ENCODE results near the gene TTYH2.

TTYH2 gene

DNA sequence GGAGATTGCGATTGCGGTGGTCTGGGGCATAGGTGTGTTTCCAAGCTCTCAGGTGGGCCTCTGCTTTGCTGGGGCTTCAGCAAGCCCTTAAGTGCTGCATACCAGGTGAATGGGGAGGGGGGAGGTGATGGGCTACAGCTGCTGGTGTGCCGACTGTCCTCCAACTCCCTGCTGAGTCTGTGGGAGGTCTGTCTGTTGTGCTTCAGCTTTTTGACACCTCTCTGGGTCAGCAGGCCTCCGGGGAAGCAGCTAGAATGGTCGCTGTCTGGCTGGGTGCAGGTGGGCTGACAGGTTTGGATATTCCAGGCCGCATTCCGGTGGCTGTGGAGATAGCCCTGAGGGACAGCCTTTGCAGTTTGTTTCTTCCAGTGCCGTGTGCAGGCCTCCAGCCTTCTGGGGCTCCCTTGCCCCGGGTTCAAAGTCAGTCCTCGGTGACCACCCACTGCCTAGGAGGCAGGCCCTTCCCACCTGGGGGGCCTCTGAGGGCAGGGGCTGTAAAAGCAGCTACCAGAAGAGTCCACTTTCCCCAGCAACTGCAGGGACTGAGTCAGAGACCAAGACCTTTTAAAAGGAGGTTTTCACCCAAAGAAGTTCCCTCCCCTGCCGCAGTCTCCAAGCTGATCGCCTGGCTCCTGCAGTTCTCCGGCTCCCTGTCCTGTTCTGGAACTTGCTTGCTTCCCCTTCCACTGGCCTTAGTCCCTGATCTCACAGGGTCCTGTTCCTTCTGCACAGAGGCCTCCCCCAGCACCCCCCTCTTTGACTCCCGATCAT lies 2.0 kb upstream of the TTYH2 start:
- peak overlapping the region in 1 of 2 experiments; percentile 13 for H3K14ac ChIP-seq (ENCODE audit: low read length in 2 of 2)
- H3K4ac ChIP-seq (ENCODE audit: low read depth in 1 of 2, low read length in 2 of 2): peak overlapping the region in 1 of 2 experiments; percentile 37
- H3K4me3 ChIP-seq (ENCODE audit: insufficient read depth in 1 of 2, low read depth in 1 of 2, low read length in 2 of 2): peak overlapping the region in 1 of 2 experiments; percentile 89
- no peak overlapping the region for H2BK15ac ChIP-seq (ENCODE audit: low read depth, poor library complexity, severe bottlenecking)
- no peak overlapping the region for H2BK5ac ChIP-seq (ENCODE audit: low read depth, low read length, poor library complexity, severe bottlenecking)
- no peak overlapping the region for H2BK12ac ChIP-seq (ENCODE audit: low read length in 2 of 2)
- peak; percentile 37 for DNase-seq
- H3K4me2 ChIP-seq (ENCODE audit: low read length, poor library complexity, severe bottlenecking): peak overlapping the region; percentile 3
- peak overlapping the region in 1 of 2 experiments; percentile 31 for H3K18ac ChIP-seq (ENCODE audit: low read depth in 1 of 2, low read length in 2 of 2)
- H3K79me1 ChIP-seq (replicated peaks; ENCODE audit: low read length, poor library complexity, severe bottlenecking): peaks cover 6% of the 10 kb centered on the region
- WGBS: 35% methylated on average over 14 of the region's 14 CpGs
- peak overlapping the region; percentile 91 for H3K9ac ChIP-seq (ENCODE audit: low read length)
- H3K9me3 ChIP-seq (ENCODE audit: control insufficient read depth, low read length): no peaks in the 10 kb centered on the region
- no peak overlapping the region for H4K8ac ChIP-seq (ENCODE audit: low read length)
- no peak overlapping the region for H2BK120ac ChIP-seq (ENCODE audit: low read depth, low read length)
- peak overlapping the region in 1 of 2 experiments; percentile 94 for H3K23ac ChIP-seq (ENCODE audit: low read length in 2 of 2)
- H3K27ac ChIP-seq (ENCODE audit: low read length, poor library complexity, severe bottlenecking): peak overlapping the region; percentile 40
- H3K4me1 ChIP-seq (ENCODE audit: control insufficient read depth, insufficient read depth, low read depth, low read length): peaks cover 45% of the 10 kb centered on the region
- peak overlapping the region; percentile 23 for H2AK5ac ChIP-seq (ENCODE audit: low read length, severe bottlenecking)
- peaks cover 15 to 27% of the 10 kb centered on the region in 2 experiments for H3K27me3 ChIP-seq (ENCODE audit: control insufficient read depth in 1 of 2, insufficient read depth in 1 of 2, low read length in 2 of 2)
- peaks cover 30 to 44% of the 10 kb centered on the region in 2 experiments for H3K36me3 ChIP-seq (ENCODE audit: control insufficient read depth in 1 of 2, insufficient read depth in 2 of 2, low read depth in 1 of 2, low read length in 2 of 2)
- H2AFZ ChIP-seq (ENCODE audit: low read depth, low read length): no peak overlapping the region
- H4K91ac ChIP-seq (ENCODE audit: low read length): no peak overlapping the region

DNA sequence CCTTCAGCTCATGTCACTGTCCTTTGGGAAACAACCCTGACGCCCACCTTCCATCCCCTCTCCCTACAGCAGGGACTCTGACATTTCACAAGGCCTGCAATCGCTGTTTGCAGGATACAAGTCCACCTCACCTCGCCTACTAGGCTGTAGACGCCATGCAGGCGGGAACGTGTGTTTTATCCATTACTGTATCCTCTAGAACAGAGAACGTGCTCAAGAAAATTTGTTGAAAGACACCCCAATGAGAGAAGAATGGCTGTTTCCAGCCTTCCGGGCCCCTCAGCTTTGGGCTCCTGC lies 1.5 kb upstream of the TTYH2 start:
- Histone ChIP-seq H3K9me3 (ENCODE audit: control insufficient read depth, low read length) (no peaks in the 10 kb centered on the region), H3K4me2 (ENCODE audit: low read length, poor library complexity, severe bottlenecking) (peak overlapping the region; percentile 71), H3K4me3 (ENCODE audit: insufficient read depth in 1 of 2, low read depth in 1 of 2, low read length in 2 of 2) (peak overlapping the region in 1 of 2 experiments; percentile 89), H4K91ac (ENCODE audit: low read length) (no peak overlapping the region), H3K18ac (ENCODE audit: low read depth in 1 of 2, low read length in 2 of 2) (peak overlapping the region in 1 of 2 experiments; percentile 31), H3K9ac (ENCODE audit: low read length) (peak overlapping the region; percentile 91), H3K27me3 (ENCODE audit: control insufficient read depth in 1 of 2, insufficient read depth in 1 of 2, low read length in 2 of 2) (peaks cover 20 to 32% of the 10 kb centered on the region in 2 experiments), H2BK5ac (ENCODE audit: low read depth, low read length, poor library complexity, severe bottlenecking) (no peak overlapping the region), H3K14ac (ENCODE audit: low read length in 2 of 2) (peak overlapping the region in 1 of 2 experiments; percentile 39), H2BK12ac (ENCODE audit: low read length in 2 of 2) (peak overlapping the region in 1 of 2 experiments; percentile 4), H2BK120ac (ENCODE audit: low read depth, low read length) (no peak overlapping the region), H3K79me1 (replicated peaks; ENCODE audit: low read length, poor library complexity, severe bottlenecking) (peaks cover 6% of the 10 kb centered on the region), H3K4me1 (ENCODE audit: control insufficient read depth, insufficient read depth, low read depth, low read length) (peaks cover 44% of the 10 kb centered on the region), H2BK15ac (ENCODE audit: low read depth, poor library complexity, severe bottlenecking) (no peak overlapping the region), H3K27ac (ENCODE audit: low read length, poor library complexity, severe bottlenecking) (no peak overlapping the region), H4K8ac (ENCODE audit: low read length) (no peak overlapping the region), H2AFZ (ENCODE audit: low read depth, low read length) (no peak overlapping the region), H3K4ac (ENCODE audit: low read depth in 1 of 2, low read length in 2 of 2) (peak overlapping the region in 1 of 2 experiments; percentile 67), H3K23ac (ENCODE audit: low read length in 2 of 2) (peak overlapping the region in 1 of 2 experiments; percentile 94), H3K36me3 (ENCODE audit: control insufficient read depth in 1 of 2, insufficient read depth in 2 of 2, low read depth in 1 of 2, low read length in 2 of 2) (peaks cover 27 to 40% of the 10 kb centered on the region in 2 experiments), H2AK5ac (ENCODE audit: low read length, severe bottlenecking) (peak overlapping the region; percentile 23)
- DNase-seq: no peak
- WGBS: 47% methylated on average over 8 of the region's 8 CpGs

DNA sequence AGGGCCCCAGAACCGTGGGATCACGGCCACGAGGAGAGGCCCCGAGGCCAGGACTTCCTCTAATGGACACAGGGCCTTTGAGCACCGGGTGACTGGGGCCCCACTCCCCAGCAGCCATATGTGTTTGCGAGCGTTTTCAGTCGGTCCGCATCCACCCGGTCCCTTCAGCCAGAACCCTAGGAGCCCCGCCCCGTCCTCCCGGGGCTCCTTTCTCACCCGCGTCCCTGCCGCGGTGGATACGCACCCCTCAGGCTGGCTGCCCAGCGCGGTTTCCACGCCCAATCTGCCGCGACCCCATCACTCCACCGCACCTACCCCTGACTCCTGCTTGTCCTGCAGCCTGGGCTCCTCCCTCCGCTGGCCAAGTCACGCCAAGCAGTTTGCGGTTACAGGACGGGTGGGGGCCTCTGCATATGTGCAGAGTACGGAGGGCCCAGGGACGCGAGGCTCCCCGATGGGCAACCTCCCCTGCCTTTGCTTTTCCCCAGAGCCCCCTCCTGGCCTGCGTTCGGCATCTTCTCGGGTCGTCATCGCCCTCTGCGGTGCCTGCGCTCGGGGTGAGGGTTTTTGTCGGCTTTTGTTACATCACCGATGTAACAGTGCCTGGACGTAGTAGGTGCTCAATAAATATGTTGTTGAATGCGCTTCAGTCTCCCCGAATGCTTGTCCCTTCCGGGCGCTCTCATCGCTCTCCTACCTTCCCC lies 1.0 kb upstream of the TTYH2 start:
- peak overlapping the region in 1 of 2 experiments; percentile 82 for H3K14ac ChIP-seq (ENCODE audit: low read length in 2 of 2)
- H3K4ac ChIP-seq (ENCODE audit: low read depth in 1 of 2, low read length in 2 of 2): peak overlapping the region; percentile 30 to 67
- H3K23ac ChIP-seq (ENCODE audit: low read length in 2 of 2): peak overlapping the region in 1 of 2 experiments; percentile 94
- no peaks in the 10 kb centered on the region for H3K9me3 ChIP-seq (ENCODE audit: control insufficient read depth, low read length)
- peaks cover 6% of the 10 kb centered on the region for H3K79me1 ChIP-seq (replicated peaks; ENCODE audit: low read length, poor library complexity, severe bottlenecking)
- peak; percentile 54 for DNase-seq
- H3K4me1 ChIP-seq (ENCODE audit: control insufficient read depth, insufficient read depth, low read depth, low read length): peaks cover 42% of the 10 kb centered on the region
- no peak overlapping the region for H2AK5ac ChIP-seq (ENCODE audit: low read length, severe bottlenecking)
- H4K8ac ChIP-seq (ENCODE audit: low read length): peak overlapping the region; percentile 59
- peak overlapping the region; percentile 36 for H2AFZ ChIP-seq (ENCODE audit: low read depth, low read length)
- peak overlapping the region; percentile 91 for H3K9ac ChIP-seq (ENCODE audit: low read length)
- peaks cover 20 to 36% of the 10 kb centered on the region in 2 experiments for H3K27me3 ChIP-seq (ENCODE audit: control insufficient read depth in 1 of 2, insufficient read depth in 1 of 2, low read length in 2 of 2)
- peak overlapping the region in 1 of 2 experiments; percentile 65 for H2BK12ac ChIP-seq (ENCODE audit: low read length in 2 of 2)
- peaks cover 24 to 35% of the 10 kb centered on the region in 2 experiments for H3K36me3 ChIP-seq (ENCODE audit: control insufficient read depth in 1 of 2, insufficient read depth in 2 of 2, low read depth in 1 of 2, low read length in 2 of 2)
- 10% methylated on average over 42 of the region's 48 CpGs for WGBS
- H4K91ac ChIP-seq (ENCODE audit: low read length): peak overlapping the region; percentile 28
- H3K4me3 ChIP-seq (ENCODE audit: insufficient read depth in 1 of 2, low read depth in 1 of 2, low read length in 2 of 2): peak overlapping the region; percentile 48 to 89
- H3K4me2 ChIP-seq (ENCODE audit: low read length, poor library complexity, severe bottlenecking): peak overlapping the region; percentile 71
- no peak overlapping the region for H3K27ac ChIP-seq (ENCODE audit: low read length, poor library complexity, severe bottlenecking)
- peak overlapping the region; percentile 30 to 81 for H3K18ac ChIP-seq (ENCODE audit: low read depth in 1 of 2, low read length in 2 of 2)
- no peak overlapping the region for H2BK120ac ChIP-seq (ENCODE audit: low read depth, low read length)
- no peak overlapping the region for H2BK5ac ChIP-seq (ENCODE audit: low read depth, low read length, poor library complexity, severe bottlenecking)
- peak overlapping the region; percentile 61 for H2BK15ac ChIP-seq (ENCODE audit: low read depth, poor library complexity, severe bottlenecking)

DNA sequence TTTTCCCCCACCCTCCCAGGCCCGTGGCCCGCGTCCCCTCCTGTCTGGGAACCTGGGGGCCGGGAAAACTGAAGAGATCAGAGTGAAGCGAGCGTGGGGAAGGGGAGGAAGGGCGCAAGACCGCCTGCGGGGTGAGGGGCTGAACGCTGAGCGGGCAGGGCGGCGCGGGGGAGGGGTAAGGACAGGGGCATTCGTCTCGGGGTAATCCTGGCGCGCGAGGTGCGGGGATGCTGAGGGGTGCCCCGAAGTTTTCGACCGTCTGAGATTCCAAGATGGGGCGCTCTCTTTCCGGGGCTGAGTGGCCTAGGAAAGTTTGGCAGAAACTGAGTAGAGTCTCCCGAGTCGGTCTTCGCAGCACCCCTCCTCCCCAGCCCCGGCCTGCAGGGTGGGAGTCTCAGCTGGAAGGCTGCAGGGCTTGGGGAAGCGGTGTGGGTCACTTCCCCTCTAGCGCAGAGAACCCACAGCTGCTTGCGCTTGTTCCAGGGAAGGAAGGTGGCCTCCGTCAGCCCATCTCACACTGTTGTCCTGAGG lies 555 bp downstream of the TTYH2 start:
- Histone ChIP-seq H3K79me1 (replicated peaks; ENCODE audit: low read length, poor library complexity, severe bottlenecking) (peaks cover 2% of the 10 kb centered on the region), H4K91ac (ENCODE audit: low read length) (no peak overlapping the region), H3K9ac (ENCODE audit: low read length) (no peak overlapping the region), H3K4me1 (ENCODE audit: control insufficient read depth, insufficient read depth, low read depth, low read length) (peaks cover 39% of the 10 kb centered on the region), H3K27me3 (ENCODE audit: control insufficient read depth in 1 of 2, insufficient read depth in 1 of 2, low read length in 2 of 2) (peaks cover 20 to 48% of the 10 kb centered on the region in 2 experiments), H4K8ac (ENCODE audit: low read length) (peak overlapping the region; percentile 55), H2BK12ac (ENCODE audit: low read length in 2 of 2) (no peak overlapping the region), H3K27ac (ENCODE audit: low read length, poor library complexity, severe bottlenecking) (no peak overlapping the region), H3K9me3 (ENCODE audit: control insufficient read depth, low read length) (no peaks in the 10 kb centered on the region), H3K4me3 (ENCODE audit: insufficient read depth in 1 of 2, low read depth in 1 of 2, low read length in 2 of 2) (peak overlapping the region; percentile 47 to 68), H2BK15ac (ENCODE audit: low read depth, poor library complexity, severe bottlenecking) (peak overlapping the region; percentile 68), H3K14ac (ENCODE audit: low read length in 2 of 2) (no peak overlapping the region), H2BK5ac (ENCODE audit: low read depth, low read length, poor library complexity, severe bottlenecking) (no peak overlapping the region), H3K36me3 (ENCODE audit: control insufficient read depth in 1 of 2, insufficient read depth in 2 of 2, low read depth in 1 of 2, low read length in 2 of 2) (peaks cover 10 to 20% of the 10 kb centered on the region in 2 experiments), H3K23ac (ENCODE audit: low read length in 2 of 2) (peak overlapping the region in 1 of 2 experiments; percentile 9), H2AFZ (ENCODE audit: low read depth, low read length) (peak overlapping the region; percentile 54), H2AK5ac (ENCODE audit: low read length, severe bottlenecking) (no peak overlapping the region), H3K18ac (ENCODE audit: low read depth in 1 of 2, low read length in 2 of 2) (peak overlapping the region in 1 of 2 experiments; percentile 85), H2BK120ac (ENCODE audit: low read depth, low read length) (no peak overlapping the region), H3K4ac (ENCODE audit: low read depth in 1 of 2, low read length in 2 of 2) (no peak overlapping the region), H3K4me2 (ENCODE audit: low read length, poor library complexity, severe bottlenecking) (peak overlapping the region; percentile 66)
- no peak for DNase-seq
- WGBS: 8% methylated on average over 22 of the region's 33 CpGs
